GM21381 (cell line): ENCODE data around the gene CEL.

Experiments
- ATAC-seq: cut with Tn5 transposase; IDR thresholded peaks from one replicate; pipeline ENCODE4 v1.9.1; 2021; ENCODE audit warnings: mild to moderate bottlenecking, moderate library complexity; ENCODE audit not compliant: unreplicated experiment

CEL gene

GRCh38 chr9:133101356-133102189, 39.8 kb downstream of the CEL start:
- no peak for ATAC-seq

GRCh38 chr9:133102190-133103021, 40.6 kb downstream of the CEL start:
- ATAC-seq: no peak

- no peak for ATAC-seq
Observed at GRCh38 chr9:133103183-133103986, 41.6 kb downstream of the CEL start.

GRCh38 chr9:133103987-133104505, 42.3 kb downstream of the CEL start:
- ATAC-seq: no peak

- no peak for ATAC-seq
Observed at GRCh38 chr9:133104718-133105460, 43.1 kb downstream of the CEL start.

- ATAC-seq: no peak
Observed at GRCh38 chr9:133105461-133105770, 43.6 kb downstream of the CEL start.

GRCh38 chr9:133106511-133107244, 44.9 kb downstream of the CEL start:
- ATAC-seq: no peak

- no peak for ATAC-seq
Observed at GRCh38 chr9:133107245-133107722, 45.5 kb downstream of the CEL start.

- no peak for ATAC-seq
Observed at GRCh38 chr9:133107961-133108793, 46.4 kb downstream of the CEL start.

GRCh38 chr9:133108794-133109641, 47.2 kb downstream of the CEL start:
- no peak for ATAC-seq

GRCh38 chr9:133109931-133110650, 48.3 kb downstream of the CEL start:
- ATAC-seq: no peak

GRCh38 chr9:133111808-133112662, 50.3 kb downstream of the CEL start:
- ATAC-seq: no peak

- no peak for ATAC-seq
Observed at GRCh38 chr9:133112663-133113026, 50.9 kb downstream of the CEL start.

- no peak for ATAC-seq
Observed at GRCh38 chr9:133113163-133113948, 51.6 kb downstream of the CEL start.
